ENCODE results near the gene CCDC12.

The CCDC12 gene

GRCh38 chr3:46888705-46889104 is 87.8 kb downstream of the CCDC12 start:
- no peak for DNase-seq

GRCh38 chr3:46887980-46888494 is 88.5 kb downstream of the CCDC12 start:
- DNase-seq = no peak

DNA sequence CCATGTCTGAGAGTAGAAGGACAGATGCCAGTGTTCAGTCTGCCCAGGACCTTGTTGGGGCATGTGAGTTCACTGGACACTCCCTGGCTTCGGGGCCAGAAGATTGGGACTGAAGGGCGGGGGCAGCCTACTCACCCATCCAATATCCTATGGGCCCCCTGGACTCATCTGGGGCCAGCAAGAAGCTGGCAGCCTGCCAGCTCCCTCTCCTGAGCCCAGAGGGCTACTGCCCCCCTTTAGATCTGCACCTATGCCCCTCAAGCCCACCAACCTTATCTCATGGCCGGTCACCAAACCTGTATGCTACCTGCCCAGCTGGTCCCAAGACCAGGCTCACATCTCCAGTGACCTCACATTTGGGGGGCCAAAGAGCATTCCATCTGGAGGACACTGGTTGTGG is 90.9 kb downstream of the CCDC12 start:
- DNase-seq = no peak

GRCh38 chr3:46884929-46885328 is 91.6 kb downstream of the CCDC12 start:
- no peak for DNase-seq

GRCh38 chr3:46884427-46884826 is 92.1 kb downstream of the CCDC12 start:
- DNase-seq = no peak

DNA sequence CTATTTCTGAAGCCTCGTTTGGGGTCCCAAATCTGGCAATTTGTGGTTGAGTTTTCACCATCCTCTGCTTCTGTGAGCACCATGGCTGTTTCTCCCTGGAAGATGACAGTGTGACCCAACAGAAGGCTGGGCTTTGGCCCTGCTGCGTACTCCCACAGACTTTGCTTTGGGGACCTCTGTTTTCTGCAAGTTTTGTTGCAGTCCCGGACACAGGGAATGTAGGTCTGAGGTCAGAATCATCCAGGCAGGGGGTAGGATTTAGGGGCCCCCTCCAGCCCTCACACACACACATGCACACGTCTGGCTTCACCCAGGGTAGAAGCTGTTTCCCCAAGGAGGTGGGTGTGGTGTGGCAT is 92.7 kb downstream of the CCDC12 start:
- no peak for DNase-seq

DNA sequence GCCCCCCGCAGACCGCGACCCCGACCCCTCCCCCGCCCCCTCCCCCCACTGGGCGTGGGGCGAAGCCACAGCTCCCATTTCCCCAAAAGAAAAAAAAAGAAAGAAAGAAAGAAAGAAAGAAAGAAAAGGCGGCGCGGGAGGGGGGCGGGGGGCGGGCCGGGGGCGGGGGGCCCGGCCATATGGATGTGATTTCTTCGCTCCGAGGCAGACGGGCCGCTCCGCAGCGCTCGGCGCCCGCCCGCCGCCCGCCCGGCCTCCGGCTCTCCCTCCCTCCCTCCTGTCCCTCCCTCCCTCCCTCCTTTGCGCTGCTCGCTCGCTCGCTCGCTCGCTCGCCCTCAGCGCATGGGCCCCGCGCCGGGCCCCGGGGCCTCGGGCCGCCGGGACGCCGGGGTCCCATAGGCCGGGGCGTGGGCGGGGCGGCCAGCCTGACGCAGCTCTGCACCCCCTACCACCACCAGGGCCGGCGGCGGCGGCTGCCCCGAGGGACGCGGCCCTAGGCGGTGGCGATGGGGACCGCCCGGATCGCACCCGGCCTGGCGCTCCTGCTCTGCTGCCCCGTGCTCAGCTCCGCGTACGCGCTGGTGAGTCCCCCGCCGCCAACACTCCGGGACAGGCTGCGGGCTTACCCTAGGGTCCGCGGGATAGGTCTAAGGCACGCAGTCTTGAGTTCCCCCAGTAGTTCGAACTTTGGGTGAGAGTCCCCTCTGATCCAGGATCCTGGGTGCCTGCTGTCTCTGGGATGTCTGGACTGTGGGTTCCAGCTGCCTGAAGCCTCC is 93.3 kb downstream of the CCDC12 start:
- DNase-seq = no peak

DNA sequence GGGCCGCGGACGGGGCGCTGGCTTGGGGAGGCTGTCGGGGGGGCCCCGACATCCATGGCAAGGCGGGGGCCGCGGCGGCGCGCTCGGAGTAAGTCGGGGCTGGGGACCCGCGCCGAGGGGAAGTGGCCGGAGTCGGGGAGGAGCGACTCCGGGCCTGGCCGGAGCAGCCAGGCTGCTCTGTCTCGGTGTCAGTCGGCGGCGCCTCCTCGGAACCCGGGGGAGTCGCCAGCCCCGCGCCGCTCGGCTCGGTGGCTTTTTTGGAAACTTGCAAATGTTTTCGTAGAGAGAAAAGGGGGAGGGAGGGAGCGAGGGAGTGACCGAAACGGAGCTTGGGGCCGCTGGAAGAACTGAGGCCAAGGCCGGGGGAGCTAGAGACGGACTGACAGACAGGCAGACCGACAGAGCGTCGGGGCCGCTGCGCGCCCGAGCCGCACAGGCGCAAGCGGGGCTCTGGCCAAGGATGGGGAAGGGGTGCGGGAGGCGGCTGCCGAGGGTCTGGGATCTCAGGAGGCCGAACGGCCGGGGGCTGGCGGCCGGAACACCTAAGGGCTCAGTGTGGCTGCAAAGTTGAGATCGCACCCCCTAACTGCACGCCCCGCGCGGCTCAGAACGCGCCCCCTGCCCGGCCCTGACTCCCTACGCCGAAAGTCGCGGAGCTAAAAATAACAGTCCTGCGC is 94.0 kb downstream of the CCDC12 start:
- no peak for DNase-seq

DNA sequence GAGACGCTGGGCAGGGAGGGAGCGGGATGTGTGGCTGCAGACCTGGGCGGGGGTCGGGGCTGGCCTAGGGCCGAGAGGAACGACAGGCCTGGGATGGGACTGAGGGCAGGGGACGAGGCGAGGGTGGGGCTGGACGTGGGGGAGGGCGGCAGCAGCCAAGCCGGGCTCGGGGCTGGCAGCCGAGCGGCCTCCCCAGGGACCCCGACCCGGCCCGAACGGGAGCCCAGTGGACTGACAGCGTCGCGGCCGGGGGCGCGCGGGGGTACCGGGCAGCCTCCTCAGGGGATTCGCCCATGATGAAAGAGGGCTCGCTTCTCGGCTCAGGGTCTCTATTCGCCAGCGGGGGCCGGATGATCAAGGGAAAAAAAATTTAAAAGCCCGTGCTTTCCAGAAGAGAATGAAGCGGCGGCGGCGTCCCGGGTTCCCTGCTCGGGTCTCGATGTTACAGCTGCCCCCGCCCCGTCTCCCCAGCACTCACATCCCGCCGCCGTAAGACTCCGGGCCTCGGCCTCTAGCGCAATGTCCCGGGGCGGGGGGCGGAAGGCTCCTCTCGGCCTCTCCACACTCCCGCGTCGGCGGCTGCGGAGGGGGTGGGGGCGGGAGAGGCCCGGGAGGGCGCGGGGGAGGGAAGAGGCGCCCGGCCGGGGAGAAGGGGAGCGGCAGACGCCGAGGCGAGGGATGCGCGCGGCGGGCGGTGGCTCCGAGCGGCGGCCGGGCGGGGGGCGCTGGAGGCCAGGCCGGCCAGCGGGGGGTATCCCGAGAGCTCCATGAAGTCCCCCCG is 94.8 kb downstream of the CCDC12 start:
- DNase-seq = no peak

- no peak for DNase-seq
Observed at GRCh38 chr3:46880884-46881595, 95.5 kb downstream of the CCDC12 start.

DNA sequence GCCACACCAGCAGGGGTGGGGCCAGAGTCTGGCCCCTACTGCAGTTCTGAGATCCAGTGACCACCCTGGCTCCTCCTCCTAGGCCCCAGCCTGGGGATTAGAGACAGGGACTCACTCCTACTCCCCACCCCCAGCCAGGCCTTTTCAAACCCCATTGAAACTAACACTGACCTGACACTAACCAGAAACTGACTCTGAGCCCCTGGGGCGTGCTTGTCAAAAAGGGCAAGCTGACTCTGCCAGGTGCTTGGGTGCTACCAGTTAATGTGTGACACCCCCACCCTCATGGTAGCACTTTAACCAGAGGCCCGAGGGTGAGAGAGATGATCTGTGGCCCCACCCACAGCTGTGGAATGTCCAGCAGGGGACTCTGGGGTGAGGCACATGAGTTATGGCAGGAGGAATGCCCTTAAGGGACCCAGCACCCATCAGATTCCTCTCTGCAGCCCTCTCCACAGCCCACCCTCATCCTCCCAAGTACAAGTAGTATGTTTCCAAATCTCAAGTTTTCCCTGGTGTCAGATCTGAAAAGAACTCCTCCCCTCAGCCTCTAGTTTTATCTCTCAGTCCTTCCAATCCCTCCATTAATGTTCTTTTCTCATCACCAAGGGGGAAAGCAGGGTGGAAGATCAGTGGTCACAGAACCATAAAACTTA is 97.6 kb downstream of the CCDC12 start:
- DNase-seq = no peak

DNA sequence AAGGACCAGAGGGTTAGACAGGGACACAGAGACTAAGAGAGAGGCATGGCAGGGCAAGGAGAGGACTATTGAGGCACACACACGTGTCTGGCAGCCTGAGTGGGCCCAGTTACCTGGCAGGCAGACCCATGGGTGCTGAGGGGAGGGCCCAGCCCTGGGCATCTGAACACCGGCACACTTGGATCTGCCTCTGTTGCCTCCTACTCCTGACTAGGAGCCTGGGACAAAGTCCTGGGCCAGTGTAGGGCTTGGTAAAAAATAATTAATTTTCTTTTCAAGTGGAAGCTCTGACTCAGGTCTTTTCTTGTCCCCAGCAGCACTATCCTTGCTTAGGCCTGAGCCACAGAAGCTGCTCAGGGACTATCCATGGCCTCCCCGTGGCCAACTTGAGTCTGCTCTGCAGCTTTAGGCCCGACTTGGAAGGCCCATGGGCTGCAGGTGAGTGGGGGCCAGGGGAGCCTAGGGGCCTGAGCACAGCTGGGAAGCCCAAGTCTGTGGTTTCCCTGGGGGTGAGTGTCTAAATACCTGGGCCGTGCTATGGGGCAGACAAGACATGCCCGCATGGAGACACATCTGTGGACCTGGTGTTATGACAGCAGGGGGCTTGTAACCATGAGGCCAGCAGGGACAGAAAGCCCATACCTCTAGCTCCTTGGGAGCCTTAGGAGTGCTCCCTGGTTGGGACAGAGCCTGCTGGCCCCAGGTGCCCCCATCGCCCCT is 99.0 kb downstream of the CCDC12 start, which contains the start of gene PTH1R:
Gene PTH1R, plus strand, starts transcription at position 316 of the 720 bp plus-strand sequence. CDS start 5,839 bp downstream, outside the sequence.
- no peak for DNase-seq

- DNase-seq = no peak
Observed at GRCh38 chr3:46876313-46877300, 99.9 kb downstream of the CCDC12 start.

DNA sequence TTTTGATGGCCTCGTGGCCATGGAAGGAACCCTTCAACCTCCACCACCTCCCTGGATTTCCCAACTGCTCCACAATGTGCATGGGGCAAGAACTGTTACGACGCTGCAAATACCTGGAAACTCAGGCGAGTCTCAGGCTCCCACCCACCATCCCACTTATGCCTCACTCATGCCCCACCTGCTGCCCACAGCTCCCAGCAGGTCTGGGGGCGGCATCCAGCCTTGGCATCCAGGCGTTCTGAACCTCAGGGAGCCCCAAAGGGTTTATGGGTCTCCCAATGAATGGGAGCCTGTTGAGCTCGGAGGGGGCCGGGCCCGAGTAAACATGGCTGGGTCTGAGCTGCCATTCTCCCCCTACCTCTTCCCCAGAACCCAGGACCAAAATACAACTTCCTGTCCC is 101.0 kb downstream of the CCDC12 start:
- DNase-seq = no peak

DNA sequence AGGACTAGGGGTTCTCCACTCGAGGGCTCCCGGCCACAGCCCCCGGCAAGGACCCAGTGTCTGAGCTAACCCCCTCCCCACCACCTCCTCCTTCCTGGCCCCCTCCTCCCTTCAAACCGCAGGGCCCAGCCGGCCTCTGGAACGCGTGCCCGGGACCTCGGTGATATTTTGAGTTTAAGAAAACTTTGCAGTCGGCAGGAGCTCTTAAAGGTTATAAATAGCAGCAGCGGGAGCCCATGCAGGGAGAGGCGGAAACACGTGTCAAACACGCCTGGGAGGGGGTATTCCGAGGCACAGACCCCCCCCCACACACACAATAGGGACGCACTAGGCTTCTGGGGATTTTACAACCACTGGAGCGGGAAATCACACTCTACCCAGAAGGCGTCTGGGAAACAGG is 102.1 kb downstream of the CCDC12 start:
- no peak for DNase-seq

DNA sequence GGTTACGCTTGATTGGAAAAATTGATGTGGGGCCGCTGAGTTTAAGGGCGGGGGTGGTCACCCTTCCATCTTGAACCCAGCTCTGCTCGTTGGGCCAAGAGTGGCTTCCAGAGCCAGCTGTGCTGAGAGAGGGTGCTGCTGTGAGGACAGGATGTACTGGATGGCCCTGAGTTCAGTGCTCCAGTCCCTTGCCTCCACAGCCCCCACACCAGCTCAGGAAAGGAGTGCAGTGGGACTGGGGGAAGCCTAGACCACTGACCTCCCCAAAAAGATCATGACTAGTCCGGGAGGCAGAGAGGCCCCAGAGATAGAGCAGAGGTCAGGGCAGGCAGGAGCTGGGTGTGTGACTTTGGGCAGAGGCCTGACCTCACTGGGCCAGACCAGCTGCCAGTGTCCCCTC is 103.0 kb downstream of the CCDC12 start:
- DNase-seq = no peak

Data from CD4-positive, alpha-beta T cell treated with Interleukin-15 for 1 hour (primary cell).